Measurements from ENCODE around the gene CLMP. TPM values are rescaled to one million over a fixed set of nuclear protein-coding genes. Genes with fewer than 3 reads are reported as not detected.
"Not testable (repeated sequence)": the region's sequence is repeated elsewhere in the genome, so short reads cannot be mapped to it uniquely, and the experiment has no call there.

CLMP gene
- total RNA-seq, 1 donor from 2014 or later = 32.0 TPM

- DNase-seq (ENCODE audit: low read depth) = no peak
Observed at GRCh38 chr11:123219066-123219690, 24.1 kb upstream of the CLMP start.

- DNase-seq (ENCODE audit: low read depth) = no peak
Observed at GRCh38 chr11:123218451-123218850, 23.4 kb upstream of the CLMP start.

- DNase-seq (ENCODE audit: low read depth) = no peak
Observed at GRCh38 chr11:123217897-123218296, 22.8 kb upstream of the CLMP start.

- DNase-seq (ENCODE audit: low read depth) = no peak
Observed at GRCh38 chr11:123216249-123216648, 21.2 kb upstream of the CLMP start.

GRCh38 chr11:123214940-123215339 lies 19.9 kb upstream of the CLMP start:
- DNase-seq (ENCODE audit: low read depth) = no peak

- DNase-seq (ENCODE audit: low read depth) = no peak
Observed at GRCh38 chr11:123214396-123214795, 19.3 kb upstream of the CLMP start.

GRCh38 chr11:123213307-123213771 lies 18.3 kb upstream of the CLMP start:
- DNase-seq (ENCODE audit: low read depth) = no peak

- DNase-seq (ENCODE audit: low read depth) = no peak
Observed at GRCh38 chr11:123212406-123212805, 17.4 kb upstream of the CLMP start.

- no peak for DNase-seq (ENCODE audit: low read depth)
Observed at GRCh38 chr11:123211981-123212380, 16.9 kb upstream of the CLMP start.

GRCh38 chr11:123211149-123211852 lies 16.3 kb upstream of the CLMP start:
- no peak for DNase-seq (ENCODE audit: low read depth)

- no peak for DNase-seq (ENCODE audit: low read depth)
Observed at GRCh38 chr11:123209591-123209990, 14.5 kb upstream of the CLMP start.

- no peak for DNase-seq (ENCODE audit: low read depth)
Observed at GRCh38 chr11:123206791-123207434, 11.9 kb upstream of the CLMP start.

GRCh38 chr11:123206055-123206454 lies 11.0 kb upstream of the CLMP start:
- DNase-seq (ENCODE audit: low read depth) = not testable (repeated sequence)

GRCh38 chr11:123203934-123204333 lies 8.9 kb upstream of the CLMP start:
- DNase-seq (ENCODE audit: low read depth) = peak; percentile 32

- DNase-seq (ENCODE audit: low read depth) = no peak
Observed at GRCh38 chr11:123203471-123203870, 8.4 kb upstream of the CLMP start.

- peak; percentile 83 for DNase-seq (ENCODE audit: low read depth)
Observed at GRCh38 chr11:123202155-123203151, 7.4 kb upstream of the CLMP start.

- no peak for DNase-seq (ENCODE audit: low read depth)
Observed at GRCh38 chr11:123200264-123200663, 5.2 kb upstream of the CLMP start.

- DNase-seq (ENCODE audit: low read depth) = no peak
Observed at GRCh38 chr11:123197711-123198110, 2.7 kb upstream of the CLMP start.

- DNase-seq (ENCODE audit: low read depth) = no peak
Observed at GRCh38 chr11:123196060-123196714, 1.1 kb upstream of the CLMP start.

GRCh38 chr11:123194337-123195187 lies 486 bp downstream of the CLMP start:
- DNase-seq (ENCODE audit: low read depth) = peak; percentile 49

All from myocyte (in vitro differentiated cells).